ENCODE results near the gene KANSL1. TPM values are rescaled to one million over a fixed set of nuclear protein-coding genes. Genes with fewer than 3 reads are reported as not detected.

KANSL1 gene
- total RNA-seq, 1 donor from 2014 or later: 61.4 TPM

- H3K9me3 Mint-ChIP-seq (ENCODE audit: low read depth): no peaks in the 10 kb centered on the region
- peak; percentile 95 for TF ChIP-seq CTCF (IDR thresholded peaks at IDR 0.05)
- DNase-seq (ENCODE audit: low spot score): no peak
- H3K4me1 Mint-ChIP-seq (ENCODE audit: low read depth): peaks cover 12% of the 10 kb centered on the region
- H3K4me3 Mint-ChIP-seq (ENCODE audit: unreplicated experiment): no peak overlapping the region
- H3K27ac Mint-ChIP-seq (ENCODE audit: unreplicated experiment): peak overlapping the region; percentile 23
- H3K27me3 Mint-ChIP-seq (ENCODE audit: low read depth): no peaks in the 10 kb centered on the region
- H3K36me3 Mint-ChIP-seq (ENCODE audit: low read depth): peaks cover 27% of the 10 kb centered on the region
Measured at GRCh38 chr17:46044286-46044928, 148.8 kb downstream of the KANSL1 start.

GRCh38 chr17:46043606-46044005 lies 149.6 kb downstream of the KANSL1 start:
- Mint-ChIP-seq H3K4me3 (ENCODE audit: unreplicated experiment) (no peak overlapping the region), H3K27ac (ENCODE audit: unreplicated experiment) (peak overlapping the region; percentile 8), H3K9me3 (ENCODE audit: low read depth) (no peaks in the 10 kb centered on the region), H3K36me3 (ENCODE audit: low read depth) (peaks cover 29% of the 10 kb centered on the region), H3K27me3 (ENCODE audit: low read depth) (no peaks in the 10 kb centered on the region), H3K4me1 (ENCODE audit: low read depth) (peaks cover 12% of the 10 kb centered on the region)
- TF ChIP-seq CTCF (IDR thresholded peaks at IDR 0.05): no peak
- no peak for DNase-seq (ENCODE audit: low spot score)

- peaks cover 32% of the 10 kb centered on the region for H3K36me3 Mint-ChIP-seq (ENCODE audit: low read depth)
- TF ChIP-seq CTCF (IDR thresholded peaks at IDR 0.05): no peak
- no peaks in the 10 kb centered on the region for H3K27me3 Mint-ChIP-seq (ENCODE audit: low read depth)
- H3K4me1 Mint-ChIP-seq (ENCODE audit: low read depth): peaks cover 12% of the 10 kb centered on the region
- H3K27ac Mint-ChIP-seq (ENCODE audit: unreplicated experiment): peak overlapping the region; percentile 8
- no peaks in the 10 kb centered on the region for H3K9me3 Mint-ChIP-seq (ENCODE audit: low read depth)
- no peak for DNase-seq (ENCODE audit: low spot score)
- H3K4me3 Mint-ChIP-seq (ENCODE audit: unreplicated experiment): no peak overlapping the region
Measured at GRCh38 chr17:46042925-46043324, 150.3 kb downstream of the KANSL1 start.

GRCh38 chr17:46042246-46042645 lies 151.0 kb downstream of the KANSL1 start:
- H3K9me3 Mint-ChIP-seq (ENCODE audit: low read depth): no peaks in the 10 kb centered on the region
- no peak overlapping the region for H3K4me3 Mint-ChIP-seq (ENCODE audit: unreplicated experiment)
- DNase-seq (ENCODE audit: low spot score): no peak
- no peak overlapping the region for H3K27ac Mint-ChIP-seq (ENCODE audit: unreplicated experiment)
- no peaks in the 10 kb centered on the region for H3K27me3 Mint-ChIP-seq (ENCODE audit: low read depth)
- H3K4me1 Mint-ChIP-seq (ENCODE audit: low read depth): peaks cover 12% of the 10 kb centered on the region
- no peak for TF ChIP-seq CTCF (IDR thresholded peaks at IDR 0.05)
- H3K36me3 Mint-ChIP-seq (ENCODE audit: low read depth): peaks cover 32% of the 10 kb centered on the region

- H3K4me1 Mint-ChIP-seq (ENCODE audit: low read depth): peaks cover 8% of the 10 kb centered on the region
- no peaks in the 10 kb centered on the region for H3K9me3 Mint-ChIP-seq (ENCODE audit: low read depth)
- DNase-seq (ENCODE audit: low spot score): no peak
Measured at GRCh38 chr17:46039592-46040186, 153.5 kb downstream of the KANSL1 start.

More at GRCh38 chr17:46039592-46040186, 153.5 kb downstream of the KANSL1 start:
- no peak overlapping the region for H3K27ac Mint-ChIP-seq (ENCODE audit: unreplicated experiment)
- no peak for TF ChIP-seq CTCF (IDR thresholded peaks at IDR 0.05)
- peaks cover 31% of the 10 kb centered on the region for H3K36me3 Mint-ChIP-seq (ENCODE audit: low read depth)
- no peaks in the 10 kb centered on the region for H3K27me3 Mint-ChIP-seq (ENCODE audit: low read depth)
- H3K4me3 Mint-ChIP-seq (ENCODE audit: unreplicated experiment): no peak overlapping the region
